WTC11 (cell line): ENCODE data around the gene LAMA3. TPM values are rescaled to one million over a fixed set of nuclear protein-coding genes. Genes with fewer than 3 reads are reported as not detected.

Source experiments
- ATAC-seq: fragments of 200-7000 bp; cut with Tn5 transposase; 2 replicates; pipeline ENCODE4 v1.10.0; 2021; ENCODE audit warnings: mild to moderate bottlenecking, moderate library complexity
- CTCF ChIA-PET: fragments of 300-600 bp; sonication (Branson Sonifier 250); formaldehyde crosslinking; loops from one replicate; lab custom pipeline; 2021; ENCODE audit warnings: antibody characterized with exemption; lab: Charles Lee
- POLR2A ChIA-PET: fragments of 350-600 bp; sonication (Branson Sonifier 250); formaldehyde crosslinking; loops from one replicate; lab custom pipeline; 2021; ENCODE audit warnings: antibody characterized with exemption; lab: Charles Lee
- DNase-seq: peaks from one replicate; pipeline ENCODE4 v3.0.0; 2021; ENCODE audit warnings: low spot score
- H3K27ac Mint-ChIP-seq: 2 replicates; pipeline ENCODE4 v1.8.0; 2021; ENCODE audit warnings: mixed read lengths
- H3K27me3 Mint-ChIP-seq: 2 replicates; pipeline ENCODE4 v1.8.0; 2021; ENCODE audit warnings: low read depth, mild to moderate bottlenecking, moderate library complexity, mixed read lengths
- H3K36me3 Mint-ChIP-seq: 2 replicates; pipeline ENCODE4 v1.8.0; 2021; ENCODE audit warnings: mixed read lengths
- H3K4me1 Mint-ChIP-seq: 2 replicates; pipeline ENCODE4 v1.8.0; 2022; ENCODE audit warnings: mixed read lengths
- H3K4me3 Mint-ChIP-seq: 2 replicates; pipeline ENCODE4 v1.8.0; 2021; ENCODE audit warnings: mild to moderate bottlenecking, moderate library complexity, mixed read lengths
- H3K9me3 Mint-ChIP-seq: 2 replicates; pipeline ENCODE4 v1.8.0; 2021; ENCODE audit warnings: mixed read lengths
- ELF4 ChIP-seq: sonication (generic); formaldehyde crosslinking; IDR thresholded peaks from 2 replicates; pipeline ENCODE4 v1.8.1; 2022; ENCODE audit warnings: low read depth, mild to moderate bottlenecking, moderate library complexity, missing genetic modification reagents
- FOXK1 ChIP-seq: sonication (generic); formaldehyde crosslinking; IDR thresholded peaks from 2 replicates; pipeline ENCODE4 v1.8.0; 2022; ENCODE audit warnings: mild to moderate bottlenecking, moderate library complexity, missing genetic modification reagents
- GABPB1 ChIP-seq: sonication (generic); formaldehyde crosslinking; IDR thresholded peaks from 2 replicates; pipeline ENCODE4 v1.8.1; 2023; ENCODE audit warnings: mild to moderate bottlenecking, missing genetic modification reagents
- GTF2I ChIP-seq: fragments of 250-450 bp; sonication (Bioruptor Pico); conservative IDR thresholded peaks from 2 replicates; pipeline ENCODE4 v1.4.0; 2021; ENCODE audit warnings: mild to moderate bottlenecking
- JAZF1 ChIP-seq: fragments of 250-450 bp; sonication (Bioruptor Pico); IDR thresholded peaks from 2 replicates; pipeline ENCODE4 v1.9.0; 2021; ENCODE audit warnings: moderate library complexity, mild to moderate bottlenecking, inconsistent platforms
- JUN ChIP-seq: sonication (generic); formaldehyde crosslinking; IDR thresholded peaks from 2 replicates; pipeline ENCODE4 v1.8.0; 2023; ENCODE audit warnings: mild to moderate bottlenecking, missing genetic modification reagents
- total RNA-seq: library from RNA; stranded (reverse); gene quantifications from 3 replicates; pipeline ENCODE4 v1.2.3, GENCODE V29; 2021
- TF ChIP-seq, protein P1 (sequence below): sonication (generic); formaldehyde crosslinking; IDR thresholded peaks from 2 replicates; pipeline ENCODE4 v1.8.0; 2023; ENCODE audit warnings: missing genetic modification reagents
- TF ChIP-seq, protein P2 (sequence below): sonication (generic); formaldehyde crosslinking; IDR thresholded peaks from 2 replicates; pipeline ENCODE4 v1.8.1; 2022; ENCODE audit warnings: low read depth, missing genetic modification reagents, borderline replicate concordance
- TF ChIP-seq, protein P3 (sequence below): fragments of 250-450 bp; sonication (Bioruptor Pico); IDR thresholded peaks from 2 replicates; pipeline ENCODE4 v1.9.0; 2021; ENCODE audit warnings: mild to moderate bottlenecking
- TF ChIP-seq, protein P4 (sequence below): fragments of 250-450 bp; sonication (Bioruptor Pico); IDR thresholded peaks from 2 replicates; pipeline ENCODE4 v1.9.0; 2021; ENCODE audit warnings: moderate library complexity, mild to moderate bottlenecking, inconsistent platforms, borderline replicate concordance
- TF ChIP-seq, protein P5 (sequence below): sonication (generic); formaldehyde crosslinking; IDR thresholded peaks from 2 replicates; pipeline ENCODE4 v1.8.1; 2023; ENCODE audit warnings: mild to moderate bottlenecking, missing genetic modification reagents, moderate library complexity
- TF ChIP-seq, protein P6 (sequence below): sonication (generic); formaldehyde crosslinking; IDR thresholded peaks from 2 replicates; pipeline ENCODE4 v1.8.0; 2023; ENCODE audit warnings: missing genetic modification reagents, mild to moderate bottlenecking, borderline replicate concordance

LAMA3 gene
- total RNA-seq, 1 experiment from 2014 or later = 0.83 TPM

DNA sequence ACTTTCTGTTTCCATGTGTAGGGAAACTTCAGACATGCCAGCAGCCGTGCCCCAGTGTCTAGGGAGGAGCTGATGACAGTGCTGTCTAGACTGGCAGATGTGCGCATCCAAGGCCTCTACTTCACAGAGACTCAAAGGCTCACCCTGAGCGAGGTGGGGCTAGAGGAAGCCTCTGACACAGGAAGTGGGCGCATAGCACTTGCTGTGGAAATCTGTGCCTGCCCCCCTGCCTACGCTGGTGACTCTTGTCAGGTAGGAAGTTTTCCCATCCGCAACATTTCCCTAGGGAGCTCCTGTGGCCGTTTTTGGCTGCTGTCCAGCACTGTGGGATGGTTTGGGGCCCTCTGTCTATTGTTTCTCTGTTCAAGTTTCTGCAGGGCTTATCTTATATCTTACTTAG is 182.2 kb downstream of the LAMA3 start (continued):
- TF ChIP-seq, protein P1, sequence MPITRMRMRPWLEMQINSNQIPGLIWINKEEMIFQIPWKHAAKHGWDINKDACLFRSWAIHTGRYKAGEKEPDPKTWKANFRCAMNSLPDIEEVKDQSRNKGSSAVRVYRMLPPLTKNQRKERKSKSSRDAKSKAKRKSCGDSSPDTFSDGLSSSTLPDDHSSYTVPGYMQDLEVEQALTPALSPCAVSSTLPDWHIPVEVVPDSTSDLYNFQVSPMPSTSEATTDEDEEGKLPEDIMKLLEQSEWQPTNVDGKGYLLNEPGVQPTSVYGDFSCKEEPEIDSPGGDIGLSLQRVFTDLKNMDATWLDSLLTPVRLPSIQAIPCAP (CRISPR knock-in tag) = no peak
- TF ChIP-seq, all 79 proteins: peak for 0

DNA sequence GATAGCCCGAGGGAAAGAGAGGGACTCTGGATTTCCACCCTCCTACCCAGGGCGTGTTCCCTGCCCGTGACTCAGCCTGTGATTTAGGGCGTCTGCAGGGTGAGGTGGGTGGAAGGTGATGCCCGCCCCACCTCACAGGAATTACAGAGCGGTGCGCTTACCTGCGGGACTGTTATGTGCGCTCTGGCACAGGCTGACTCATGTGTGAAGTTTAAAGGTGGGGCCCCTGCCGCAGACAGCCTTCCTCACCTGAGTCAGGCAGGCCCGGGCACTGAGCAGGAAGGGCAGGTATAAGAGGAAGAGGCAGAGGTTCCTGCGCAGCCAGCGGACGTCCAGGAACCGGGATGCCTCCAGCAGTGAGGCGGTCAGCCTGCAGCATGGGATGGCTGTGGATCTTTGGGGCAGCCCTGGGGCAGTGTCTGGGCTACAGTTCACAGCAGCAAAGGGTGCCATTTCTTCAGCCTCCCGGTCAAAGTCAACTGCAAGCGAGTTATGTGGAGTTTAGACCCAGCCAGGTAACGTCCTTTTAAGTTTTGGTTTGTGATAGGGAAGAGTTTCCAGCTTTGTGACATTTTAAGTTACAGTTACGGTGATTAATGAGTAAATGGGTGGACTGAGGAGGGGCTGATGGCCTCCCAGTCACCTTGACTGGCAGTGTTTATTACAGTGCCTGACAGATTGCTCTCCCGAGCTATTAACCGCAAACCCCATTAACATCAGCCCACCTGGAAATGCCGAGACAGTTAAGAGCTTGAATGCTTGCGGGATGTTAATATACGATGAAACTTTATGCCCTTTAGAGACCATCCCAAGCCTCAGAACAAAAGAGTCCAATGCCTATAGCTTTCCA is 183.7 kb downstream of the LAMA3 start:
- no peak overlapping the region; the same call in 1 of the 2 replicates for H3K27ac Mint-ChIP-seq
- H3K4me1 Mint-ChIP-seq = peaks cover 25% of the 10 kb centered on the region
- no peaks in the 10 kb centered on the region for H3K9me3 Mint-ChIP-seq
- no peaks in the 10 kb centered on the region for H3K36me3 Mint-ChIP-seq
- DNase-seq (no peak), ATAC-seq (peak; percentile 71)
- ChIA-PET POLR2A (no interaction called here), CTCF (no interaction called here)
- TF ChIP-seq, protein P2, sequence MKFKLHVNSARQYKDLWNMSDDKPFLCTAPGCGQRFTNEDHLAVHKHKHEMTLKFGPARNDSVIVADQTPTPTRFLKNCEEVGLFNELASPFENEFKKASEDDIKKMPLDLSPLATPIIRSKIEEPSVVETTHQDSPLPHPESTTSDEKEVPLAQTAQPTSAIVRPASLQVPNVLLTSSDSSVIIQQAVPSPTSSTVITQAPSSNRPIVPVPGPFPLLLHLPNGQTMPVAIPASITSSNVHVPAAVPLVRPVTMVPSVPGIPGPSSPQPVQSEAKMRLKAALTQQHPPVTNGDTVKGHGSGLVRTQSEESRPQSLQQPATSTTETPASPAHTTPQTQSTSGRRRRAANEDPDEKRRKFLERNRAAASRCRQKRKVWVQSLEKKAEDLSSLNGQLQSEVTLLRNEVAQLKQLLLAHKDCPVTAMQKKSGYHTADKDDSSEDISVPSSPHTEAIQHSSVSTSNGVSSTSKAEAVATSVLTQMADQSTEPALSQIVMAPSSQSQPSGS = no peak
- TF ChIP-seq, protein P3, sequence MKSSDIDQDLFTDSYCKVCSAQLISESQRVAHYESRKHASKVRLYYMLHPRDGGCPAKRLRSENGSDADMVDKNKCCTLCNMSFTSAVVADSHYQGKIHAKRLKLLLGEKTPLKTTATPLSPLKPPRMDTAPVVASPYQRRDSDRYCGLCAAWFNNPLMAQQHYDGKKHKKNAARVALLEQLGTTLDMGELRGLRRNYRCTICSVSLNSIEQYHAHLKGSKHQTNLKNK (CRISPR knock-in tag) = no peak
- no peak for TF ChIP-seq GABPB1
- TF ChIP-seq ELF4 (CRISPR knock-in tag) = no peak
- TF ChIP-seq, protein P4, sequence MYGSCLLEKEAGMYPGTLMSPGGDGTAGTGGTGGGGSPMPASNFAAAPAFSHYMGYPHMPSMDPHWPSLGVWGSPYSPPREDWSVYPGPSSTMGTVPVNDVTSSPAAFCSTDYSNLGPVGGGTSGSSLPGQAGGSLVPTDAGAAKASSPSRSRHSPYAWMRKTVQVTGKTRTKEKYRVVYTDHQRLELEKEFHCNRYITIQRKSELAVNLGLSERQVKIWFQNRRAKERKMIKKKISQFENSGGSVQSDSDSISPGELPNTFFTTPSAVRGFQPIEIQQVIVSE = no peak
- TF ChIP-seq JAZF1 (CRISPR knock-in tag) = no peak
- no peak for TF ChIP-seq JUN (CRISPR knock-in tag)
- no peak for TF ChIP-seq FOXK1 (CRISPR knock-in tag)
- TF ChIP-seq, protein P5, sequence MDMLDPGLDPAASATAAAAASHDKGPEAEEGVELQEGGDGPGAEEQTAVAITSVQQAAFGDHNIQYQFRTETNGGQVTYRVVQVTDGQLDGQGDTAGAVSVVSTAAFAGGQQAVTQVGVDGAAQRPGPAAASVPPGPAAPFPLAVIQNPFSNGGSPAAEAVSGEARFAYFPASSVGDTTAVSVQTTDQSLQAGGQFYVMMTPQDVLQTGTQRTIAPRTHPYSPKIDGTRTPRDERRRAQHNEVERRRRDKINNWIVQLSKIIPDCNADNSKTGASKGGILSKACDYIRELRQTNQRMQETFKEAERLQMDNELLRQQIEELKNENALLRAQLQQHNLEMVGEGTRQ (CRISPR knock-in tag) = no peak
- TF ChIP-seq GTF2I = no peak
- TF ChIP-seq, protein P6, sequence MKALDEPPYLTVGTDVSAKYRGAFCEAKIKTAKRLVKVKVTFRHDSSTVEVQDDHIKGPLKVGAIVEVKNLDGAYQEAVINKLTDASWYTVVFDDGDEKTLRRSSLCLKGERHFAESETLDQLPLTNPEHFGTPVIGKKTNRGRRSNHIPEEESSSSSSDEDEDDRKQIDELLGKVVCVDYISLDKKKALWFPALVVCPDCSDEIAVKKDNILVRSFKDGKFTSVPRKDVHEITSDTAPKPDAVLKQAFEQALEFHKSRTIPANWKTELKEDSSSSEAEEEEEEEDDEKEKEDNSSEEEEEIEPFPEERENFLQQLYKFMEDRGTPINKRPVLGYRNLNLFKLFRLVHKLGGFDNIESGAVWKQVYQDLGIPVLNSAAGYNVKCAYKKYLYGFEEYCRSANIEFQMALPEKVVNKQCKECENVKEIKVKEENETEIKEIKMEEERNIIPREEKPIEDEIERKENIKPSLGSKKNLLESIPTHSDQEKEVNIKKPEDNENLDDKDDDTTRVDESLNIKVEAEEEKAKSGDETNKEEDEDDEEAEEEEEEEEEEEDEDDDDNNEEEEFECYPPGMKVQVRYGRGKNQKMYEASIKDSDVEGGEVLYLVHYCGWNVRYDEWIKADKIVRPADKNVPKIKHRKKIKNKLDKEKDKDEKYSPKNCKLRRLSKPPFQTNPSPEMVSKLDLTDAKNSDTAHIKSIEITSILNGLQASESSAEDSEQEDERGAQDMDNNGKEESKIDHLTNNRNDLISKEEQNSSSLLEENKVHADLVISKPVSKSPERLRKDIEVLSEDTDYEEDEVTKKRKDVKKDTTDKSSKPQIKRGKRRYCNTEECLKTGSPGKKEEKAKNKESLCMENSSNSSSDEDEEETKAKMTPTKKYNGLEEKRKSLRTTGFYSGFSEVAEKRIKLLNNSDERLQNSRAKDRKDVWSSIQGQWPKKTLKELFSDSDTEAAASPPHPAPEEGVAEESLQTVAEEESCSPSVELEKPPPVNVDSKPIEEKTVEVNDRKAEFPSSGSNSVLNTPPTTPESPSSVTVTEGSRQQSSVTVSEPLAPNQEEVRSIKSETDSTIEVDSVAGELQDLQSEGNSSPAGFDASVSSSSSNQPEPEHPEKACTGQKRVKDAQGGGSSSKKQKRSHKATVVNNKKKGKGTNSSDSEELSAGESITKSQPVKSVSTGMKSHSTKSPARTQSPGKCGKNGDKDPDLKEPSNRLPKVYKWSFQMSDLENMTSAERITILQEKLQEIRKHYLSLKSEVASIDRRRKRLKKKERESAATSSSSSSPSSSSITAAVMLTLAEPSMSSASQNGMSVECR (CRISPR knock-in tag) = no peak
- no peak overlapping the region for H3K4me3 Mint-ChIP-seq
- H3K27me3 Mint-ChIP-seq = no peaks in the 10 kb centered on the region
